HG03139 (cell line): Measurements from ENCODE around the gene MICAL3.

Source experiments
- ATAC-seq: cut with Tn5 transposase; IDR thresholded peaks from one replicate; pipeline ENCODE4 v1.9.1; 2021; ENCODE audit not compliant: unreplicated experiment

Gene MICAL3

DNA sequence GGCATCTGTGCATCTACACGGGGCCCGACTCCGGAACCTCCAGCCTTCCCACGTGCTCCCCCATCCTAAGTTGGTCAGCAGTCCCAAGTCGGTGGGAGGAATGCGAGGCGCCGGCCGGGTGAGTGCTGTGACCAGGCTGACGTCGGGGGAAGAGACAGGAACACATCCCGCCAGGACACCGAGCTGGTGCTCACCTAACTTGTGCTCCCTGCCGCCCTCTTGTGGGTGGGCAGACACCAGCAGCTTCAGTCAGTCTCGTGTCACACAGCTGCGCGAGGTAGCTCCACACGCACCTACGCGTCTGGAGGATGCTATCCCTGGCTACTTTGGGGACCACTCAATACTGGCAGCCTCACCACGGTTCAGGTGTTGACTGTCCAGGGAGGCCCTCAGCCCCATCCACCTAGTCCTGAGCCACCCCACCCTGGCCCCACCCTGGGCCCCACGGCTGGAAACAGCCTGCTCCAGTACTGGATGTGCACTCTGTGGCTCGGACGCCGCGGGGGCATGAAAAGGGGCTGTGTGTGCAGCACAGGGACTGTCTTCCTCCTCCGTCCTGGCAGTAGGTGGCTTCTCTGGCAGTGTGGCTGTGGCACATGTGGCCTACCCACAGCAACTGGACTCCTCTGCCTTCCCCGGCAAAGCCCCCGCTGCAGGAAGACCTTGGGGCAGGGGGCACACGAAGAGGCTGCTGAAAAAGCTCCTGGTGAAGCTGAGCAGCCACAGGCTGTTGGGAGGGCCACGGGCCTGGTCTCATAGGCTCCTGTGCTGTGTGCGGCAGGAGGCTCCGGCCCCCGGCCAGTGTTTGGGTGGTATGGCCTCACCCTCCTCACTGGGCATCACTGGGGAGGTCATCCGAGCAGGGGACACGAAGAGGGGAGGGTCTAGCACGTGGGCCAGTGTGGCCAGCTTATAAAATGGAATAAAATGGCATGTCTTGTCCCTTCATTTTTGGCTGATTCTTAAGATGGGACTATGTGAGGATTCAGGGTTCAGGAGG lies 238.9 kb downstream of the MICAL3 start:
- no peak for ATAC-seq

DNA sequence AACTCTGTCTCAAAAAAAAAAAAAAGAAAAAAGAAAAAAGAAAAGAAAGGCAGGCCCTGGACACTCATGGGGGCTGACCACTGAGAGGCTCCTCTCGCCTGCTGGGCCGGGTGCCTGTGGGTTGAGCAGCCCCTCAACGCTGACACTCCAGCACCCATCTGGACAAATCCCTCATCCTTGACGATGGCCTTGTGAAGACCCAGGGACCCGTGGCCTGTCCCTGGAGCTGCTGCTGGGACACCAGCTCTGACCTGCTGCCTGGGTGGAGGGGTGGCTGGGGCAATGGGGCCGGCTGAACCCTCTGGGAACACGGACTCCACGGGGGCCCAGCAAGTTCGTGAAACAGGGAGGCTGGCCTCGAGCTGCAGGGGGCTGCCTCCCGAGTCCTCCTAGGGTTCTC lies 239.6 kb downstream of the MICAL3 start:
- no peak for ATAC-seq

DNA sequence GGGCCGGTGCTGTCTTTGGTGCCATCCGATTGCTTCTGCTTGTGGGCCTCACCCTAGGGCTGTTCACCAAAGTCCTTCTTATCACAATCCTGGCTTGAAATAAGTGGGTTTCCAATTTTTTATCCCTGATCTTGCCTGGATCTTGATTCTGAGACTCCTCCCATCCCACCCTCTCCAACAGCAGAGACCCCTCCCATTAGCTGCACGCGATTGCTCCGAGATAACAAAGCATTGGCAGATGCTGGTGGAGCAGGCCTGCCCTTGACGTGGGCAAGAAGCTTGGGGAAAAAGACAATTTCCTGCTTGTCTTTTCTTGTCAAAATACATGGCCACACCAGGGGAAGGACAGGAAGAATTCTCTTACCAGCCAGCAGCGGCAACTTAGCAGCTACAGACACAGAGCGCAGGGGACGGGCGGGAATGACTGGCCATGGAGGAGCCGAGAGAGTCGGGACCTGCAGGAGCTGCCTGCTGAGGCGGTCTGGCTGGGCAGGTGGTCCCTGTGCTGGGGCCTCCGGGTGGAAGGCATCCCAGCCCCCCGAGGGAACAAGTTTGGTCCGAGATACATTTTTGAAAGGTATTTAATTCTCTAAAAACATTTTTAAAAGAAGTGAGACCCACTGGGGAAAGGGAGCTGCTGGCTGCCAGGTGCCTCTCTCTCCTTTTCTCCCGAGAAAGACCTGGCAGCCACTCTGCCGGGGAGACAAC lies 240.4 kb downstream of the MICAL3 start:
- ATAC-seq = no peak

DNA sequence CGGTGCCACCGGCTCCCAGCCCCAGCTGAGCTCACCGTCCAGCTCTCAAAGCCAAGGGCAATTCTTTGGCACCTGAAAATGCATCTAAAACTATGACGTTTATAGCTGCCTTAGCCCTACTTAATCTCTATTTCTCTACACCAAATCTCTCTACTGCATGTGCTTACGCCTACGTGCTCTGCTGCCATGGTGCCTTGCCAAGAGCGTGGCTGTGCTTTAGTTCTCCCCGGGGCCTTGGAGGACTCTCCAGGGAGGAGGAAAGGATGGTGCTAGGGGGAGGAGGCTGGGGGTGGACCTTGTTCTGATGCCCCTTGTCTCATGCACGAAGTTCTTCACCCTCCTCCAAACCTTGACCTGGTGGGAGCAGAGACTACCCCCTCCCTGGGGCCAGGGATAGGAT lies 241.0 kb downstream of the MICAL3 start:
- no peak for ATAC-seq

DNA sequence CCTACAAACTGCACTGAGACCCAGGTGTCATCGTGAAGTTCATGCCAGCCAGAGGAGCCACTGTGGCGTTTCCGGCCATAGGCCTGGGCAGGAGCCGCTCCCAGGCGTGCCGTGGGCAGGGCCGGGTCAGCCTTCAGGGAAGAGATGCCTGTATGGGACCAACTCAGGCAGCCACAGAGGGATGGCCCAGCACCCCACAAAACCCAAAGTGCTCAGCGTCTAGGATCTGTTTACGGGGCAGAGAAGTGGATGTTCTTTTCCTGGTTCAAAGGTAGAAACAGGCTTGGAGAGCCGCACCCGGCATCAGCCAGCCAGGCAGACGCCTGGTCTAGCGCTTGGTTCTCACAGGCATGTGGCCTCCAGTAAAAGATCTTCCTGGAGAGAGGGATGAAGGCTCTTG lies 241.7 kb downstream of the MICAL3 start:
- ATAC-seq = no peak

DNA sequence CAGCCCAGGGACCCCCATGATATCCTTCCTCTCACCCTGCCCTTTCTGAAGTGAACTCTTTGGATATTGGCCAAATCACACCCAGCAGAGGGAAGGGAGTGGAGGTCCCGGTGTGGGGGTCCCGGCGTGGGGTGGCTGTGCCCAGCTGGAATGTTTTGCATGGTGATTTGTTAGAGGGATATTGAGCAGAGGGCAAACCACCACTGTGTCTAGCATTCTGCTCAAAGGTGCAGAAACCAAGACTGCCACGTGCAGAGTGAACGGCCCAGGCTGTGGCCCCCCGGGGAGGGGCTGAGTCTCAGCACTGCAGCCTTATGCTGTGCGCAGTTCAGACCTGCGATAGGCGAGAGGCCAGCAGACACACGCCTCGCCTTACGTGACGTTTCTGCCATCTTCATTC lies 242.2 kb downstream of the MICAL3 start:
- no peak for ATAC-seq

DNA sequence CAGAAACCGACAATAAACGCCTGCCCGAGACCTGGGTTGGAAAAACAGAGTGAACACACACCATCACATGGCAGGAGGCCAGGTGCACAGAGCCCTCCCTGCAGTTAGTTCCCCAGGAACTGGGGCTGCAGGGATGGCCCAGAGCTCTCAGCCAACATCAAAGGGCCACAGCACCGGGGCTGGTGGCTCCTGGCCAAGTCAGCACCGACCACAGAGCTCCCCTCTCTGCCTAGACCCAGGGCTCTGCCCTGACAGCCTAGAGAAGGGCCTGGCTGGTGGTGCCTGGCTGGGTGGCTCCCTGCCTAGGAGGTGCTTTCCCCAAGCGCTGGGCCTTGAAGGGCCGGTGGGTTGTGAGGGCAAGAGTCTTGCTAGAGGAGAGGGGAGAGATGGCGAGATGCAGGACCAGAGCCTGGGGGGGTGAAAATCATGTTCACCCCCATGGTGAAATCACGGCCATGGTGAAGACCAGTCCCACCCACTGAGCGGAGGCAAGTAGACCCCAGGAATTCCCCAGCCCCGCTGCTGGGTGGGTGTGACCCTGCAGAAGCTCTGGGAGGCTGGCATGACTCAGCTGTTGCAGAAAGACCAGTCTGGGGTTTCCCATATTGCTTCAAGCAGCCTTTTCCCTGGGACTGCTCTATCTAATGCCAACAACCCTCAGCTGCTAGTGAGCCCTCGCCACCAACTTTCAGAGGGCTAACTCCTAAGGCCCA lies 242.9 kb downstream of the MICAL3 start:
- no peak for ATAC-seq

DNA sequence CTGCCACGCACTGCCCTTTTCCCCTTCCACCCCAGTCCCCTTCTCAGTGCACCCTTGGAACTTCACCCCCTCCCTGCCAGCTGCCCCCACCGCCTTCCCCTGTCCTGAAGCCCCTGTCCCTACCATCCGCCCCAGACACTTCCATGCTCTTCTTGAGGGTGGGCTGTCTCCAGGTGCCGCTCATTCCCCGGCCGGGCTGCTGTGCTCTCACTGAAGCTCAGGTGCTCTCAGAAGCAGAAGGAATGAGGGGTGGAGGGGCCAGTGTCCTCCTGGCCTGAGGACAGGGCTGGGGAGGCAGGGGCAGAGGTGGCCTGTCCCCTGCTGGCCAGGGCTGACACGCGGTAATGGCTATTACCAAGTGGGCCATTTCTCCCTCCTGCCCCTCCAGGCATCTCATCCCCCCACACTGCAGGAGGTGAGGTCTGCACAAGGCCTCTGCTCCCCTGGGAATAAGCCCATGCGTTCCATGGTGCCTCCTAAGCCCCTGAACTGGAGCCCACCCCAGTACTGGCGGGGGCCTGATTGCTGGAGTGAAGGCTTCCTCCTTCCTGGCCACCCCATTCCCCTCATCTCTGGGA lies 243.5 kb downstream of the MICAL3 start:
- no peak for ATAC-seq

DNA sequence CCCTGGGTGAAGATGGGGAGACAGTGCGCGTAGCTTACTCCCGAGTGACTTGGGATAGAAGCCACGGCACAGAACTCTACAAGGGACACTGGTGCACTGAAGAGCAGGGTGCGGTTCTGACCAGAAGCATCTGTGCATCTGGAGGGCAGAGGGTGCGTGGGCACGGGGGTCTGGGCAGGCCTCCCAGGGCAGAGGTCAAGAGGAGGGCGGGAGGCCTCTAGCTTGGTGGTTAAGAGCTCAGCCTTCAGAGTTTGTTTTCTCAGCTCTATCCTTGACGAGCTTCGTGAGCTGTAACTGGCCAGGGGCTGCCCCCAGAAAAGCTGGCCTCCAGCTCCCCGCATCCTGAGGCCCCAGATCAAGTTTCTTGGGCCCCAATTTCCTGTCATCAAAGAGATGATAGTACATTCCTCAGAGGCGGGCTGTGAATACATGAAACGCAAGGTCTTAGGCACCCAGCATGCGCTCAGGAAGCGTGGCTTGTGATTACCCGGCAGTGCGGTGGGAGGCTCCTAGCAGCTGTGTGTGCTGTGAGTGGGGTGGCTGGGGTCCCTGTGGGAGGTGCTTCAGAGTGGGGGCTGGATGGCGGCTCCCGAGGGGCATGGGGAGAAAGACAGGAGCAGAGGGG lies 244.1 kb downstream of the MICAL3 start:
- ATAC-seq = no peak

DNA sequence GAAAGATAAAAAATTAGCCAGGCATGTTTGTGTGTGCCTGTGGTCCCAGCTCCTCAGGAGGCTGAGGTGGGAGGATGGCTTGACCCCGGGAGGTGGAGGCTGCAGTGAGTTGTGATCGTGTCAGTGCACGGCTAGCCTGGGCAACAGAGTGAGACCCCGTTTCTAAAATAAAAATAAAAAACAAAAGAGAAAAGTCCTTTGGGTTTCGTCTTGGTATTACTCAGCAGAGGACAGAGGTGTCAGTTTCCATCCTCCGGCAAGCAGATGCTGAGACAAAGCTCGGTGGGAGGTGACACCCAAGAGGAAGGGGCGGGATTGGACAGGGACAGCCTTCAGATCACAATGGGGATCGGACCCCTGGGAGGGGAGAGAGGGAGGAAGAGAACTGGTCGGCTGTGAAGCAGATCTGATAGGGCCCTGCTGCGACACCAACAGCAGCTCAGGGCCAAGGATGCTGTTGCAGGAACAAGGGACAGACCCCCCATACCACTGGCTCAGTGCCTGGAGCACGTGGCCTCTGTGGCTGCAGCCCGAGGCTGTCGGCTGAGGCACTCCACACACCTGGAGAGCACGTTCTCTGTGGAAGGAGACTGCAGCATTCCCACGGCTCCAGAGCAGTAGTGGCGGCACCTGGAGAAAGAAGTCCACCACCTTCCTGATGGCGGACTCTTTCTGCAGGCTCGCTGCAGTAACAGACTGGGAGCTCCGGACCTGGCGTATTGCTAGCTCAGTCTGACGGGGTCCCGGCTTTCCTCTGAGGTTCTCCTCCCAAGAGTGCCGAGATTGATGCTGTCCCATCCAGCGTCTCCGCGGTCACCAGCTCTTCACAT lies 244.9 kb downstream of the MICAL3 start:
- ATAC-seq = no peak

DNA sequence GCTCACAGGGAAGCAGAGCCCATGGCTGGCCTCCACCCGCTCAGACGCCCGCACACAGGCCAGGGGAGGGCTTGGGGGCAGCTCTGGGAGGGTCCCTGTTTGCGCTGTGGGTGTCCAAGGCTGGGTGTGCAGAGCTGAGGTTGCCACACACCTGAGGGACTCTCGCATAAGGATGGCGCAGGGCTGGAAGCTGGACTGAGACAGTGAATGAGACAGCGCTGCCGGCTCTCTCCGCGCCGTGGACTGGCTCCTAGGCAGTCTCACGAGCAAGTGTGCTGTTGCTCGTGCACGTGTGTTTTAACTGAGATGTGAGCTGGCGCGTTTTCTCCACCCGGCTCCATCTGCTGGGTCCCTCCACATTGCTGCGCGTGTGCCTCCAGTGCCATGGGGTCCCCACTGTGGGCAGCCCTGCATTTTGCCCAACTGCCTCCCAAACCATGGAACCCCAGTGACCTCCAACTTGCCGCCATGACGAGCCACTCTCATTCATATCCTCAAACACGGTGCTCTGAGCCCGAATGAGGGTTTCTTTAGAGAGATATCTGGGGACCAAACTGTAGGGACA lies 245.9 kb downstream of the MICAL3 start:
- no peak for ATAC-seq

DNA sequence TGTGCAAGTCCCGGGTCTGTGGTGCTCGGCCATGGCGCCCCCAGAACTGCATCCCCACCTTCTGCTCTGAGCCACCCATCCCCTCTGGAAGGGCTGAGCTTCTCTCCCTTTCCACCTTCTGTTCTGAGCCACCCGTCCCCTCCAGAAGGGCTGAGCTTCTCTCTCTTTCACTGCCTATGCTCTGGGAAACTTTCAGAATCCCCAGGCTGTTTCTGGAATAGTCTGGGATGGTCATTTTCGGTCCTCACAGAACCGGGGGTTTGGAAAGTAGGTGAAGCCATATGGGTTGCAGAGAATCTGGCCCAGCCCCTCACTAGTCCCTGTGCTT lies 246.7 kb downstream of the MICAL3 start:
- ATAC-seq = no peak

DNA sequence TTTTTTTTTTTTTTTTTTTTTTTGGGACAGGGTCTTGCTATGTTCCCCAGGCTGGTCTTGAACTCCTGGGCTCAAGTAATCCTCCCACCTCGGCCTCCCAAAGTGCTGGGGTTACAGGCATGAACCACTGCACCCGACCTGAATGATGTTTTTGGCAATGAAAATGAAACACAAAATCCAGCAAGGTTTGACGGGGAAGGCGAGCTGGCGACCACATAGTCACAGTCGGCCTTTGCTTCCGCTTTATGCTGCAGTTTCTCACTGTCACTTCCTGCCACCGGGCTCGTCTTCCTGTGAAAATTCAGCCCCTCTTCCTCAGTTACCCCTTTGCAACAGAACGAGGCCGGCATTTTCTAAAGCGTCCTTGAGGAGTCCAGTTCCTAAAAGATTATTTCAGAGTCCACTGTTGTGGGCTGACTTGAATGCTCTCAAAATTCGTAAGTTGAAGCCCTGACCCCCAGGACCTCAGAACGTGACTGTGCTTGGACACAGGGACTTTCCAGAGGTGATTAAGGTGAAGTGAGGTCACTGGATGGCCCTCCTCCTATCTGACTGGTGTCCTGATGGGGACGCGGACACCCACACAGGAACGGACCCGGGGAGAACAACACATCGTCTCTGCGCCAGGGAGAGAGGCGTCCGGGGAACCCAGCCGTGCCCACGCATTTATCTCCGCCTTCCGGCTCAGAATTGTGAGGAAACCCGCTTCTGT lies 247.2 kb downstream of the MICAL3 start:
- ATAC-seq = no peak

DNA sequence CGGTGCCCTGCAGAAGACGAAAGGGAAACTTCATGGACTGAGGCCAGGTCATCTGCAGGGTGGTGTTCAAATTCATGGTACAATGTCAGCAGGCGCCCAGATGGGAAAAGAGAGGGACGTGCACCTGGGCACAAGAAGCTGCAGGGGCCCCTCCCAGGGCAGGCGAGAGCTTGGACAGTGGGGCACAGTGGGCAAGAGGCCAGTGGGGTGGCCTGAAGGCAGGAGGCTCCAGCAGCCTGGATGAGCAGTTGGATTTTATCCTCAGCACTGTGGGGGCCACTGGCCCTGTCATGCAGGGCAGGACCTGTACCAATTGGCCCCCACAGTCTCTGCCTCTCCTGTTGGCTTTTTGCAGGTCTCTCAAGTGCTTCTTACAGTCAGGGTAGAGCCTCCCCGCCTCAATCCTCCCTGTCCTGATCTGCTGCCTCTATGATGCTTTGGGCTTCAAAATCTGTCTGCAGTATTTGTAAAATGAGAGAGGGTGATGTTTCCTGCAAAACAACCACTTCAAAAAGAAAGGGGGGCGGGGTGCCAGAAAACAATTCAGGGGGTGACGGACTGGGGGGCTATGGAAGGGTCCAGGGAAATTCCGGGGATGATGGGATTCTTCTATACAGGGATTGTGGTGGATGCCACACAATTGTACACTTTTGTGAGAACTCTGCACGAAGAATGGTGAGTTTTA lies 248.4 kb downstream of the MICAL3 start:
- ATAC-seq = no peak

DNA sequence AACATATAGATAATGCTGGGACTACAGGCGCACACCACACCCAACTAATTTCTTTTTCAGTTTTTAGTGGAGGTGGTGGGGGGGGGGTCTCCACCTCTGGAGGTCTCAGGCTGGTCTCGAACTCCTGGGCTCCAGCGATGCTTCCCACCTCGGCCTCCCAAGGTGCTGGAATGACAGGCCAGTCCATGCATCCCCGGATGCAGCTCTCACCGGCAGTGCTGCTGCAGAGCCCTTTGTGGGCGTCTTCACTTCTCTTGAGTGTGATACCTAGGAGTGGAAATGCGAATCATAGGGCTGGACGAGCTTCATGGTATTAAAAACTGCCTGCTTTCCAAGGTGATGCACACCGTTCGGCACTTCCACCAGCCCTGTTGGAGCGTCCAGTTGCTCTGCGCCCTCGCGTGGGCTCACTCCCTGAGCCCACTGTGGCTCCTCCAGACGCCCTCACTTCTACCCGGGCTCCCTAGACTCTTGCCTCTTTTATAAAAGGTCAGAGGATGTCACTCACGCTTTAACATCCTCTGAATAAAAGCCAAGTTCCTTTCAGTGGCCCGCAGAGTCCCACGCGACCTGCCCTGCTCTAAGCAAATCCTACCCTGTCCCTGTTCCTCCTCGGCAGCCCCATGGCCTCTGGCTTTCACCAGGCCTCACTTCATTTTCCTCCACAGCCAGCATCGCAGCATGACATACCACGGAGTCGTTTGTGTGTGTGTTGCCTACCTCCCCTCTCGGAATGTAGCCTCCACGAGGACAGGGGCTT lies 249.3 kb downstream of the MICAL3 start:
- no peak for ATAC-seq

DNA sequence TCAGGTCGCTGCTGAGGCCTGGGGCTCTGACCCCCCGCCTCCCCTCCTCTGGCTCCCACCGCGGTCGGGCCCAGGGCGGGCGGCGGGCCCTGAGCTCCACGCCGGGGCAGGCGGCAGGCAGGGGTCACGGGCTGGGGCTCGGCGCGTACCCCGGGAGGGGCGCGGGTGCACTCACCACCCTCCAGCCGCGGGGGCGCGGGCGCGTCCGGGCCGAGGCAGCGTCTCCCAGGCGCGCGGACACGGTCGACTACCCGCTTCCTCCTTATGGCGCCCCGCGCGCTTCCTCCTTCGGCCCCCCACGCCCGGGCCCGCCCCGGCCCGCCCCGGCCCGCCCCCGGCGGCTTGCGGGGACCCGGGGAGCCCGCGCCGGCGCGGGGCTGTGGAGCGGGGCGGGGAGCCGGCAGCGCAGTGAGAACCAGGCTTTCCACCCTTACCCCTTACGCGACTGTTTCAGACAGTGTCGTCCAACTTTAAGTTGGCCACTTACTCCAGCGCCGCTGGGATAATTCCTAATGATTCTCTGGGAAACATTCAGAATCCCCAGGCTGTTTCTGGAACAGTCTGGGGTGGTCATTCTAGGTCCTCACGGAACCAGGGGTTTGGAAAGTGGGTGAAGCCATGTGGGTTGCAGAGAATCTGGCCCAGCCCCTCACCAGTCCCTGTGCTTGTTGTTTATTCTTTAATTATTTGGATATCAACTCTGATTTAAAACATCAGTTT lies 250.0 kb downstream of the MICAL3 start, which contains the start of gene BID:
BID (minus strand) TSS at position 264 of the 720 bp plus-strand sequence. CDS start 24,353 bp downstream, outside the sequence.
- ATAC-seq = no peak

DNA sequence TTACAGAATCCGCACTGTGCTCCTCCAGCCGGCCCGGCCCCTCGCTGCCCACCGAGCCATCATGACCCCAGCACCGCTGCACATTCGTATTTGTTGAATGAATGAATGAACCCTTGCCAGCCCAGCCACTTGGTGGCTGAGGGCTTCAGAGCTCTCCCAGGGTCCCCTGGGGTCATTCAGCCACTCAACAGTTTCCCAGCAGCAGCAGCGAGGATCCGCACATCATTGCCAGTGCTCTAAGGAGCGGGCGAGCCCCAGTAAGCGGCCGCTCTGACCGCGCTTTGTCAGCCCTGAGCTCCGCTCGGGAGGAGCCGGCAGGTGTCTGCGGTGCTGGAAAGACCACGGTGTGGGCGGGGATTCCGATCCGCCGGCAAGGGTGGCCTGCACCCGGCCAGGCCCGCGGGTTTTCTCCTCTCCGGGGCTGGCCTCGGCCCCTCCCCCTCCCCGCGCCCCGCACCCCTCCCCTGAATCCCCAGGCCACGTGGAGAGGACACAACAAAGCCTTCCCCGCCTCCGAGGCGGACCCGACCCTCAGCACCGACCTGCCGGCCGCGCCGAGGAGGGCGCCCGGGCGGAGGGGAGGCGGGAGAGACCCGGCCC lies 250.7 kb downstream of the MICAL3 start:
- ATAC-seq = no peak
